ENCODE data around the gene CDYL. TPM values are rescaled to one million over a fixed set of nuclear protein-coding genes. Genes with fewer than 3 reads are reported as not detected.

The CDYL gene
- total RNA-seq, 1 experiment from 2014 or later: 38.4 TPM

GRCh38 chr6:4888841-4889240 is 112.6 kb downstream of the CDYL start:
- Histone ChIP-seq H3K9me2 (replicated peaks; ENCODE audit: low read length) (no peaks in the 10 kb centered on the region), H3K79me2 (ENCODE audit: low read length) (peaks cover 82% of the 10 kb centered on the region), H3K4me3 (ENCODE audit: low read length) (no peak overlapping the region), H3F3A (ENCODE audit: low read length, unreplicated experiment) (no peaks in the 10 kb centered on the region), H2AFZ (ENCODE audit: low read length) (no peak overlapping the region), H3K9me3 (ENCODE audit: low read length) (no peaks in the 10 kb centered on the region), H3K9ac (ENCODE audit: low read length) (no peak overlapping the region), H3K27ac (ENCODE audit: low read length) (no peak overlapping the region), H3K4me1 (ENCODE audit: insufficient read depth, low read length) (no peaks in the 10 kb centered on the region), H4K20me1 (ENCODE audit: low read length) (peaks cover 6% of the 10 kb centered on the region; the same call in 1 of the 2 replicates), H3K27me3 (ENCODE audit: low read length) (no peaks in the 10 kb centered on the region), H3K4me2 (ENCODE audit: low read length) (no peak overlapping the region), H3K36me3 (ENCODE audit: low read depth, low read length) (0 out of 2 replicates have a peak, but pooled peaks cover 2% of the 10 kb centered on the region)
- TF ChIP-seq EZH2phosphoT487 (IDR thresholded peaks at IDR 0.05; ENCODE audit: borderline replicate concordance, low read length) (no peak), EZH2 (IDR thresholded peaks at IDR 0.05; ENCODE audit: low read length, unreplicated experiment) (no peak), CTCF (conservative IDR thresholded peaks at IDR 0.05; ENCODE audit: low read depth, low read length) (no peak)
- ATAC-seq: no peak
- POLR2A ChIA-PET (ENCODE audit: unreplicated experiment): no interaction called here
- DNase-seq: no peak
- intact Hi-C loops (cut with micrococcal nuclease): no loop called here
- CTCF ChIA-PET: no interaction called here
- BruUV-seq (replicated peaks): no TSS peak

- Histone ChIP-seq H3K4me1 (ENCODE audit: insufficient read depth, low read length) (no peaks in the 10 kb centered on the region), H3K4me3 (ENCODE audit: low read length) (no peak overlapping the region), H4K20me1 (ENCODE audit: low read length) (peaks cover 6% of the 10 kb centered on the region; the same call in 1 of the 2 replicates), H3F3A (ENCODE audit: low read length, unreplicated experiment) (no peaks in the 10 kb centered on the region), H3K4me2 (ENCODE audit: low read length) (no peak overlapping the region), H3K27ac (ENCODE audit: low read length) (no peak overlapping the region), H3K9me2 (replicated peaks; ENCODE audit: low read length) (no peaks in the 10 kb centered on the region), H3K79me2 (ENCODE audit: low read length) (peaks cover 74% of the 10 kb centered on the region), H3K9me3 (ENCODE audit: low read length) (no peaks in the 10 kb centered on the region), H2AFZ (ENCODE audit: low read length) (no peak overlapping the region), H3K36me3 (ENCODE audit: low read depth, low read length) (0 out of 2 replicates have a peak, but pooled peaks cover 3% of the 10 kb centered on the region), H3K9ac (ENCODE audit: low read length) (no peak overlapping the region), H3K27me3 (ENCODE audit: low read length) (no peaks in the 10 kb centered on the region)
- DNase-seq: no peak
- POLR2A ChIA-PET (ENCODE audit: unreplicated experiment): no interaction called here
- BruUV-seq (replicated peaks): no TSS peak
- CTCF ChIA-PET: no interaction called here
- TF ChIP-seq EZH2 (IDR thresholded peaks at IDR 0.05; ENCODE audit: low read length, unreplicated experiment) (no peak), CTCF (conservative IDR thresholded peaks at IDR 0.05; ENCODE audit: low read depth, low read length) (no peak), EZH2phosphoT487 (IDR thresholded peaks at IDR 0.05; ENCODE audit: borderline replicate concordance, low read length) (no peak)
- ATAC-seq: no peak
- intact Hi-C loops (cut with micrococcal nuclease): no loop called here
Observed at GRCh38 chr6:4889701-4890100, 113.5 kb downstream of the CDYL start.

- Histone ChIP-seq H3K4me3 (ENCODE audit: low read length) (no peak overlapping the region), H3K4me2 (ENCODE audit: low read length) (no peak overlapping the region), H3K27ac (ENCODE audit: low read length) (no peak overlapping the region), H3K9me2 (replicated peaks; ENCODE audit: low read length) (no peaks in the 10 kb centered on the region), H3K27me3 (ENCODE audit: low read length) (no peaks in the 10 kb centered on the region), H3K79me2 (ENCODE audit: low read length) (peaks cover 69% of the 10 kb centered on the region), H3K9ac (ENCODE audit: low read length) (no peak overlapping the region), H2AFZ (ENCODE audit: low read length) (no peak overlapping the region), H3K4me1 (ENCODE audit: insufficient read depth, low read length) (no peaks in the 10 kb centered on the region), H3F3A (ENCODE audit: low read length, unreplicated experiment) (no peaks in the 10 kb centered on the region), H3K36me3 (ENCODE audit: low read depth, low read length) (0 out of 2 replicates have a peak, but pooled peaks cover 3% of the 10 kb centered on the region), H3K9me3 (ENCODE audit: low read length) (no peaks in the 10 kb centered on the region), H4K20me1 (ENCODE audit: low read length) (peaks cover 6% of the 10 kb centered on the region; the same call in 1 of the 2 replicates)
- no peak for ATAC-seq
- BruUV-seq (replicated peaks): no TSS peak
- CTCF ChIA-PET: no interaction called here
- POLR2A ChIA-PET (ENCODE audit: unreplicated experiment): no interaction called here
- intact Hi-C loops (cut with micrococcal nuclease): no loop called here
- DNase-seq: no peak
- TF ChIP-seq EZH2phosphoT487 (IDR thresholded peaks at IDR 0.05; ENCODE audit: borderline replicate concordance, low read length) (no peak), CTCF (conservative IDR thresholded peaks at IDR 0.05; ENCODE audit: low read depth, low read length) (no peak), EZH2 (IDR thresholded peaks at IDR 0.05; ENCODE audit: low read length, unreplicated experiment) (no peak)
Observed at GRCh38 chr6:4890191-4890590, 114.0 kb downstream of the CDYL start.

Data from PC-3 (cell line).